Erythroblast (primary cell): Measurements from ENCODE around the gene CTNNA3.

Experiments
- DNase-seq, 2 experiments: peaks; one replicate each; lab custom pipeline; 2025; lab: John Stamatoyannopoulos, UW
- GATA1 ChIP-seq: IDR thresholded peaks from 2 replicates; pipeline ENCODE4 v1.6.1; 2011; ENCODE audit warnings: low read depth, mild to moderate bottlenecking, control low read depth, low read length, moderate library complexity
- POLR2A ChIP-seq: IDR thresholded peaks from 2 replicates; pipeline ENCODE4 v1.6.1; 2011; ENCODE audit warnings: mild to moderate bottlenecking, low read length

Gene CTNNA3

GRCh38 chr10:66292456-66292855 lies 1403.5 kb downstream of the CTNNA3 start:
- no peak for TF ChIP-seq POLR2A
- no peak for TF ChIP-seq GATA1
- DNase-seq: no peak

- TF ChIP-seq POLR2A (no peak), GATA1 (no peak)
- no peak for DNase-seq
These were observed 1404.9 kb downstream of the CTNNA3 start for GRCh38 chr10:66291133-66291532.

- TF ChIP-seq POLR2A (no peak), GATA1 (no peak)
- DNase-seq: no peak
These were observed 1411.4 kb downstream of the CTNNA3 start for GRCh38 chr10:66284621-66285020.

- DNase-seq: no peak
- TF ChIP-seq GATA1 (no peak), POLR2A (no peak)
These were observed 1412.0 kb downstream of the CTNNA3 start for GRCh38 chr10:66283874-66284464.

- no peak for DNase-seq
- TF ChIP-seq GATA1: no peak
- TF ChIP-seq POLR2A: no peak
These were observed 1412.9 kb downstream of the CTNNA3 start for GRCh38 chr10:66283064-66283463.

- no peak for DNase-seq
- TF ChIP-seq GATA1 (no peak), POLR2A (no peak)
These were observed 1414.7 kb downstream of the CTNNA3 start for GRCh38 chr10:66281327-66281726.

- TF ChIP-seq GATA1 (no peak), POLR2A (no peak)
- no peak for DNase-seq
These were observed 1418.5 kb downstream of the CTNNA3 start for GRCh38 chr10:66277481-66277880.

GRCh38 chr10:66273966-66274519 lies 1422.0 kb downstream of the CTNNA3 start:
- DNase-seq: no peak
- TF ChIP-seq GATA1 (no peak), POLR2A (no peak)

- TF ChIP-seq GATA1 (no peak), POLR2A (no peak)
- no peak for DNase-seq
These were observed 1430.6 kb downstream of the CTNNA3 start for GRCh38 chr10:66265398-66265797.

- no peak for DNase-seq
- TF ChIP-seq GATA1 (no peak), POLR2A (no peak)
These were observed 1436.2 kb downstream of the CTNNA3 start for GRCh38 chr10:66259836-66260235.

- no peak for DNase-seq
- TF ChIP-seq POLR2A (no peak), GATA1 (no peak)
These were observed 1437.3 kb downstream of the CTNNA3 start for GRCh38 chr10:66258693-66259092.

- DNase-seq: no peak
- TF ChIP-seq GATA1 (no peak), POLR2A (no peak)
These were observed 1438.2 kb downstream of the CTNNA3 start for GRCh38 chr10:66257801-66258200.

- no peak for DNase-seq
- TF ChIP-seq POLR2A: no peak
- no peak for TF ChIP-seq GATA1
These were observed 1443.0 kb downstream of the CTNNA3 start for GRCh38 chr10:66252986-66253385.

GRCh38 chr10:66246177-66246576 lies 1449.8 kb downstream of the CTNNA3 start:
- TF ChIP-seq GATA1: no peak
- TF ChIP-seq POLR2A: no peak

GRCh38 chr10:66244953-66245352 lies 1451.0 kb downstream of the CTNNA3 start:
- no peak for TF ChIP-seq GATA1
- TF ChIP-seq POLR2A: no peak
- no peak for DNase-seq

More at GRCh38 chr10:66246177-66246576, 1449.8 kb downstream of the CTNNA3 start:
- DNase-seq: no peak

- no peak for DNase-seq
- TF ChIP-seq GATA1 (no peak), POLR2A (no peak)
These were observed 1453.1 kb downstream of the CTNNA3 start for GRCh38 chr10:66242885-66243284.
